Measurements from ENCODE around the gene ZNF784.
A peak's percentile ranks its signal among the peaks of the same experiment; 100 is the strongest.

Gene ZNF784

DNA sequence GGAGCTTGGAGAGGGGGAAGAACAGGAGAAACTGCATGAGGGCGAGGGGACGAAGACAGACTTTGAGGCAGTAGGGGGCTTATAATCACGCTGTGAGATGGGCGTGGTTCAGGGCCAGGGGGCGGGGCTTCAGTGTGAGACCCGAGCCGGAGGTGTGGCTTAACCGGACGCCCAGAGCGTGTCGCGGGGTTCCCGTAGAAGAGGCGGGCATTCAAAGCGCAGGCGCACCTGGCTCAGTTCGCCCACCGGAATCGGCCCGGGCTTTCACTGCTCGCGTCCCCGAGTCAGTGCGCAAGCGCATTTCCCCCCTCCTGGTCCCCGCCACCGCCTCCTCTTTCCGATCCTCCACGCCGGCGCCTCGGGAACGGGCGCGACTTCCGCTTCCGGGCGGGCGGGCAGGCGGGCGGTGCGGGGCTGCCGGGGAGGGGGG lies 19.1 kb downstream of the ZNF784 start:
- peak; percentile 98 for DNase-seq (ENCODE audit: low read depth, low spot score)
- peak overlapping the region; percentile 93 for H3K4me3 ChIP-seq (ENCODE audit: low read depth, low read length)
- in situ Hi-C loops (cut with HindIII; ENCODE audit: low sequenced_read_pairs) = no loop called here
- no peak for TF ChIP-seq CTCF (IDR thresholded peaks at IDR 0.05; ENCODE audit: low read depth, low read length)

DNA sequence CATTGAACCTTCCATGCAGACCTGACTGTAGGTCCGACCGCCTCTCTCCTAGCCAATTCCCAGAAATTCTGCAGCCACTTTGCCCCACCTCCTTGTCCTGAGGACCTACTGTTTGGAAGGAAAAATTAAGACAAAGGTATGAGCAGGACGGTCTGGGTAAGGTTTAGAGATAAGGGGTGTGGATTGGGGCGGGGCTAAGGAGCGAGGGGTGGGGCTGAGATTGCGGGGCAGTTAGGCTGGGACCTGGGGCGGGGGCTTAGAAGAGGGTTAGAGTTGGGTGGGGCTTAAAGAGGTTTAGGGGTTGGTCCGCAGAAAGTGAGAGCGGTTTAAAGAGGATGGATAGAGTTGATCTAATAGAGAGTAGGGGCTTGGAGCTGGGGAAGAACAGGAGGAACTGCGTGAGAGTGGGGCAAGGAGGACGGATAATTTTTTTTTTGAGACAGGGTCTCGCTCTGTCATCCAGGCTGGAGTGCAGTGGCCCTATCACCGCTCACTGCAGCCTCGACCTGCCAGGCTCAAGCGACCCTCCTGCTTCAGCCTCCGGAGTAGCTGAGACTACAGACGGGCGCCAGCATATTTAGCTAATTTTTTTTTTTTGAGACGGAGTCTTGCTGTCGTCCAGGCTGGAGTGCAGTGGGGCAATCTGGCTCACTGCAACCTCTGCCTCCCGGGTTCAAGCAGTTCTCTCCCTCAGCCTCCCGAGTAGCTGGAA lies 20.6 kb downstream of the ZNF784 start:
- DNase-seq (ENCODE audit: low read depth, low spot score) = no peak
- H3K4me3 ChIP-seq (ENCODE audit: low read depth, low read length) = no peak overlapping the region
- in situ Hi-C loops (cut with HindIII; ENCODE audit: low sequenced_read_pairs) = no loop called here
- TF ChIP-seq CTCF (IDR thresholded peaks at IDR 0.05; ENCODE audit: low read depth, low read length) = no peak

- no peak for TF ChIP-seq CTCF (IDR thresholded peaks at IDR 0.05; ENCODE audit: low read depth, low read length)
- in situ Hi-C loops (cut with HindIII; ENCODE audit: low sequenced_read_pairs) = no loop called here
- H3K4me3 ChIP-seq (ENCODE audit: low read depth, low read length) = no peak overlapping the region
- no peak for DNase-seq (ENCODE audit: low read depth, low spot score)
These were observed 21.3 kb downstream of the ZNF784 start for GRCh38 chr19:55603115-55603514.

- DNase-seq (ENCODE audit: low read depth, low spot score) = no peak
- in situ Hi-C loops (cut with HindIII; ENCODE audit: low sequenced_read_pairs) = no loop called here
- TF ChIP-seq CTCF (IDR thresholded peaks at IDR 0.05; ENCODE audit: low read depth, low read length) = no peak
- no peak overlapping the region for H3K4me3 ChIP-seq (ENCODE audit: low read depth, low read length)
These were observed 22.0 kb downstream of the ZNF784 start for GRCh38 chr19:55602104-55603001.

DNA sequence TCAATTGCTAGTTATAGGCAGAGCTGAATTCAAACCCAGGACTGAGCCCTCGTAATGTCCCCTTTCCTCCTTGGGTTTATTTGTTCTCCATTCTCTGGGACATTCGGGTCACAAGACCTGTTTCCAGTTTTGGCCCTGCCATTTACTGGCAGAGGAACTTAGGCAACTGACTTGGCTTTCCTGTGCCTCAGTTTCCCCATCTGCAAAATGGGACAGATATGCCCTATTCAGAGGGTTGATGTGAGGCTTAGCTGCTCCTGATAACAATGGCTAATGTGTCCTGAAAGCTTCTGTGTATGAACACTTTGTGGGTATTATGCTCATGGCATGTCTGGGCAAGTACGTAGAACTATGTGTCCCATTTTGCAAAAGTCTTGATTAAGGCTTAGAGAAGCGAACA lies 23.3 kb downstream of the ZNF784 start:
- peak overlapping the region; percentile 84 for H3K4me3 ChIP-seq (ENCODE audit: low read depth, low read length)
- no peak for DNase-seq (ENCODE audit: low read depth, low spot score)
- in situ Hi-C loops (cut with HindIII; ENCODE audit: low sequenced_read_pairs) = no loop called here
- no peak for TF ChIP-seq CTCF (IDR thresholded peaks at IDR 0.05; ENCODE audit: low read depth, low read length)

GRCh38 chr19:55600662-55601028 lies 23.7 kb downstream of the ZNF784 start:
- no peak for DNase-seq (ENCODE audit: low read depth, low spot score)
- TF ChIP-seq CTCF (IDR thresholded peaks at IDR 0.05; ENCODE audit: low read depth, low read length) = no peak
- peak overlapping the region; percentile 84 for H3K4me3 ChIP-seq (ENCODE audit: low read depth, low read length)
- in situ Hi-C loops (cut with HindIII; ENCODE audit: low sequenced_read_pairs) = no loop called here
